Lower leg skin (tissue), 3 donors: Measurements from ENCODE around the gene SLC39A11.

Experiments
- CTCF ChIP-seq, 3 donors: fragments of 450-650 bp; IDR thresholded peaks; one replicate each; pipeline ENCODE4 v1.5.1; 2016; ENCODE audit warnings: antibody characterized with exemption in 3 of 3, mild to moderate bottlenecking in 3 of 3, moderate library complexity in 2 of 3
- POLR2A ChIP-seq, 2 donors: fragments of 450-650 bp; IDR thresholded peaks; one replicate each; pipeline ENCODE4 v1.6.1; 2016 to 2017; ENCODE audit warnings: antibody characterized with exemption in 2 of 2, mild to moderate bottlenecking in 1 of 2, moderate library complexity in 1 of 2

GRCh38 chr17:73022694-73023093, 69.8 kb downstream of the SLC39A11 start:
- TF ChIP-seq CTCF (IDR thresholded peaks at IDR 0.05): no peak
- no peak for TF ChIP-seq POLR2A (IDR thresholded peaks at IDR 0.05)
